HEK293 (cell line): ENCODE results near the gene C14orf93.

ENCODE experiments used
- CTCF ChIA-PET: fragments of 350-600 bp; formaldehyde crosslinking; extraction: SDS; loops from one replicate; lab custom pipeline; 2021; ENCODE audit warnings: antibody characterized with exemption; lab: Yijun Ruan, JAX
- POLR2A ChIA-PET: fragments of 300-600 bp; formaldehyde crosslinking; extraction: SDS; loops from one replicate; lab custom pipeline; 2020; ENCODE audit warnings: antibody characterized with exemption, inconsistent platforms; lab: Yijun Ruan, JAX
- H3K27ac ChIP-seq: fragments of 200-500 bp; sonication (Bioruptor generic); 2 replicates; pipeline ENCODE4 v1.5.1; 2014; ENCODE audit warnings: low read depth, low read length, control low read depth, inconsistent platforms; ENCODE audit errors: extremely low read depth
- H3K36me3 ChIP-seq, 2 experiments: fragments of 200-500 bp in 1 of 2; sonication (Bioruptor generic) in 1 of 2; 1 replicate in 1 of 2; 2 replicates in 1 of 2; pipeline ENCODE4 v1.5.1; 2014 to 2017; ENCODE audit warnings: inconsistent platforms in 2 of 2, low read length in 2 of 2; ENCODE audit not compliant: control insufficient read depth in 2 of 2, insufficient read depth in 1 of 2
- H3K4me1 ChIP-seq: fragments of 200-500 bp; sonication (Bioruptor generic); 2 replicates; pipeline ENCODE4 v1.5.1; 2014; ENCODE audit warnings: mild to moderate bottlenecking, low read length, inconsistent platforms; ENCODE audit not compliant: control insufficient read depth, insufficient read depth
- H3K4me3 ChIP-seq: 2 replicates; pipeline ENCODE4 v1.5.1; 2011; ENCODE audit warnings: low read depth, mild to moderate bottlenecking, control low read depth, low read length, moderate library complexity
- H3K9me3 ChIP-seq: fragments of 200-500 bp; sonication (Bioruptor generic); 2 replicates; pipeline ENCODE4 v1.5.1; 2014; ENCODE audit warnings: low read depth, low read length, inconsistent platforms; ENCODE audit not compliant: control insufficient read depth, insufficient read depth
- EGR2 ChIP-seq: fragments of 450-650 bp; formaldehyde crosslinking; IDR thresholded peaks from 2 replicates; pipeline ENCODE4 v1.5.1; 2016; ENCODE audit warnings: low read depth, missing biosample characterization, missing genetic modification characterization
- ELK4 ChIP-seq: IDR thresholded peaks from 2 replicates; pipeline ENCODE4 v1.6.1; 2011; ENCODE audit warnings: mild to moderate bottlenecking, low read depth, low read length, borderline replicate concordance
- FEZF1 ChIP-seq: fragments of 450-650 bp; formaldehyde crosslinking; IDR thresholded peaks from 2 replicates; pipeline ENCODE4 v1.5.1; 2016; ENCODE audit warnings: missing biosample characterization, missing genetic modification characterization
- HOXA7 ChIP-seq: sonication (generic); formaldehyde crosslinking; IDR thresholded peaks from 2 replicates; pipeline ENCODE4 v1.8.1; 2022; ENCODE audit warnings: missing genetic modification reagents, borderline replicate concordance
- OSR2 ChIP-seq: fragments of 450-650 bp; formaldehyde crosslinking; IDR thresholded peaks from 2 replicates; pipeline ENCODE4 v1.5.1; 2016; ENCODE audit warnings: missing biosample characterization, missing genetic modification characterization
- OVOL3 ChIP-seq: fragments of 450-650 bp; formaldehyde crosslinking; IDR thresholded peaks from 2 replicates; pipeline ENCODE4 v1.5.1; 2016; ENCODE audit warnings: missing biosample characterization, missing genetic modification characterization
- ZBTB17 ChIP-seq: fragments of 450-650 bp; formaldehyde crosslinking; IDR thresholded peaks from 2 replicates; pipeline ENCODE4 v1.5.1; 2016; ENCODE audit warnings: missing biosample characterization, missing genetic modification characterization
- ZIC2 ChIP-seq: fragments of 450-650 bp; formaldehyde crosslinking; IDR thresholded peaks from 2 replicates; pipeline ENCODE4 v1.5.1; 2016; ENCODE audit warnings: missing biosample characterization, missing genetic modification characterization
- ZNF10 ChIP-seq: fragments of 450-650 bp; formaldehyde crosslinking; IDR thresholded peaks from 2 replicates; pipeline ENCODE4 v1.5.1; 2017; ENCODE audit warnings: missing biosample characterization, missing genetic modification characterization
- ZNF169 ChIP-seq: fragments of 450-650 bp; formaldehyde crosslinking; IDR thresholded peaks from 2 replicates; pipeline ENCODE4 v1.5.1; 2016; ENCODE audit warnings: missing biosample characterization, missing genetic modification characterization
- ZNF211 ChIP-seq: fragments of 450-650 bp; formaldehyde crosslinking; IDR thresholded peaks from 2 replicates; pipeline ENCODE4 v1.5.1; 2016; ENCODE audit warnings: low read depth, missing biosample characterization, missing genetic modification characterization
- ZNF292 ChIP-seq: fragments of 450-650 bp; formaldehyde crosslinking; IDR thresholded peaks from 2 replicates; pipeline ENCODE4 v1.5.1; 2016; ENCODE audit warnings: low read depth, missing biosample characterization, missing genetic modification characterization, borderline replicate concordance
- ZNF335 ChIP-seq: fragments of 450-650 bp; formaldehyde crosslinking; conservative IDR thresholded peaks from 2 replicates; pipeline ENCODE4 v1.5.1; 2016; ENCODE audit warnings: missing biosample characterization, missing genetic modification characterization
- ZNF473 ChIP-seq: fragments of 450-650 bp; formaldehyde crosslinking; IDR thresholded peaks from 2 replicates; pipeline ENCODE4 v1.5.1; 2017; ENCODE audit warnings: missing biosample characterization, missing genetic modification characterization
- ZNF48 ChIP-seq: fragments of 450-650 bp; formaldehyde crosslinking; IDR thresholded peaks from 2 replicates; pipeline ENCODE4 v1.5.1; 2016; ENCODE audit warnings: missing biosample characterization, missing genetic modification characterization
- ZNF514 ChIP-seq: fragments of 450-650 bp; formaldehyde crosslinking; IDR thresholded peaks from 2 replicates; pipeline ENCODE4 v1.5.1; 2016; ENCODE audit warnings: missing biosample characterization, missing genetic modification characterization
- ZNF585B ChIP-seq: fragments of 450-650 bp; formaldehyde crosslinking; IDR thresholded peaks from 2 replicates; pipeline ENCODE4 v1.5.1; 2016; ENCODE audit warnings: missing biosample characterization, missing genetic modification characterization
- ZNF623 ChIP-seq: fragments of 450-650 bp; formaldehyde crosslinking; IDR thresholded peaks from 2 replicates; pipeline ENCODE4 v1.5.1; 2016; ENCODE audit warnings: missing biosample characterization, missing genetic modification characterization
- TF ChIP-seq, protein P1 (sequence below): fragments of 450-650 bp; formaldehyde crosslinking; IDR thresholded peaks from 2 replicates; pipeline ENCODE4 v1.5.1; 2017; ENCODE audit warnings: missing biosample characterization, missing genetic modification characterization
- TF ChIP-seq, protein P2 (sequence below): fragments of 450-650 bp; formaldehyde crosslinking; conservative IDR thresholded peaks from 2 replicates; pipeline ENCODE4 v1.5.1; 2016; ENCODE audit warnings: low read depth, missing biosample characterization, missing genetic modification characterization

C14orf93 gene

DNA sequence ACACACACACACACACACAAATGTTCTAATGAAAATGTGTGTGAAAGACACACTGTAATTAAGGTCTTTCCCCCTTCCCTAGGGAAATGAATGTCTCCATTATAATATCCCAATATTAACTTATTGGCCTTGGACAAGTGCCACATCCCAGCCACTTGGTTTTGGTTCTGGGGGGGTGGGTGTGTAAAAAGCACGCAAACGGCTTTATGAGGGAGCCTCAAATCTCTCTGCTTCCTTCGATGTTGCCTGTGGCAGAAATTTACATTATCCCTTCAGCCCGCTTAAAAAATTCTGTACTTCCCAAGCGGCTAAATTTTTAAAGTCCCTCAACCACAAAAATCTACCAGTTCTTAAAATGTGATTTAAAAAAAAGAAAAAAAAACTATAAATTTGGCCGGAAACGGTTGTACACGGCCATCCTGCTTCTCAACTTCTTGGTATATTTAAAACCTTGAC lies 432 bp downstream of the C14orf93 start (continued):
- TF ChIP-seq ZNF10 (no peak), EGR2 (tag by site-specific recombination) (no peak), ZNF169 (no peak), ELK4 (no peak), ZNF623 (no peak)

GRCh38 chr14:23008831-23009230 lies 1.1 kb downstream of the C14orf93 start:
- Histone ChIP-seq H3K27ac (no peak overlapping the region), H3K4me1 (peaks cover 8% of the 10 kb centered on the region; the same call in 1 of the 2 replicates), H3K9me3 (no peaks in the 10 kb centered on the region), H3K4me3 (no peak overlapping the region), H3K36me3 (no peaks in the 10 kb centered on the region)
- CTCF ChIA-PET = interaction anchor here (0.6 to 4.0 kb wide), 4 partner anchors 14 to 23 kb away, joined by 3 to 53 read pairs (median 4); no protein-coding TSS in a partner anchor
- TF ChIP-seq, protein P1, sequence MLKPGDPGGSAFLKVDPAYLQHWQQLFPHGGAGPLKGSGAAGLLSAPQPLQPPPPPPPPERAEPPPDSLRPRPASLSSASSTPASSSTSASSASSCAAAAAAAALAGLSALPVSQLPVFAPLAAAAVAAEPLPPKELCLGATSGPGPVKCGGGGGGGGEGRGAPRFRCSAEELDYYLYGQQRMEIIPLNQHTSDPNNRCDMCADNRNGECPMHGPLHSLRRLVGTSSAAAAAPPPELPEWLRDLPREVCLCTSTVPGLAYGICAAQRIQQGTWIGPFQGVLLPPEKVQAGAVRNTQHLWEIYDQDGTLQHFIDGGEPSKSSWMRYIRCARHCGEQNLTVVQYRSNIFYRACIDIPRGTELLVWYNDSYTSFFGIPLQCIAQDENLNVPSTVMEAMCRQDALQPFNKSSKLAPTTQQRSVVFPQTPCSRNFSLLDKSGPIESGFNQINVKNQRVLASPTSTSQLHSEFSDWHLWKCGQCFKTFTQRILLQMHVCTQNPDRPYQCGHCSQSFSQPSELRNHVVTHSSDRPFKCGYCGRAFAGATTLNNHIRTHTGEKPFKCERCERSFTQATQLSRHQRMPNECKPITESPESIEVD (tag by site-specific recombination) = peak; percentile 61
- TF ChIP-seq ZIC2 (tag by site-specific recombination) (no peak), FEZF1 (tag by site-specific recombination) (peak; percentile 12; the same call in 1 of the 2 replicates)
- POLR2A ChIA-PET = interaction anchor here (1.1 to 3.5 kb wide), 2 partner anchors 32 to 51 kb away, joined by 5 to 20 read pairs; no protein-coding TSS in a partner anchor

GRCh38 chr14:23006544-23007419 lies 3.2 kb downstream of the C14orf93 start:
- Histone ChIP-seq H3K27ac (peak overlapping the region; percentile 91), H3K4me3 (peak overlapping the region; percentile 52), H3K36me3 (no peaks in the 10 kb centered on the region), H3K9me3 (no peaks in the 10 kb centered on the region), H3K4me1 (peaks cover 8% of the 10 kb centered on the region; the same call in 1 of the 2 replicates)
- CTCF ChIA-PET = interaction anchor here (0.6 to 4.0 kb wide), 22 partner anchors 8 to 93 kb away, joined by 3 to 53 read pairs (median 4); partner anchors contain the start of genes AJUBA and CDH24
- POLR2A ChIA-PET = interaction anchor here (0.7 to 3.5 kb wide), 21 partner anchors 10 to 295 kb away, joined by 3 to 50 read pairs (median 6); partner anchors contain the start of genes ACIN1, AJUBA, C14orf119 and CDH24
- TF ChIP-seq ZNF335 (peak; percentile 87), ZNF48 (no peak), ZNF473 (tag by site-specific recombination) (no peak), ZNF292 (tag by site-specific recombination) (no peak), OSR2 (tag by site-specific recombination) (peak; percentile 85), ZNF585B (tag by site-specific recombination) (no peak), ZNF514 (tag by site-specific recombination) (no peak), OVOL3 (no peak), ZBTB17 (peak; percentile 97), ZNF211 (no peak), HOXA7 (CRISPR knock-in tag) (no peak)
- TF ChIP-seq, protein P2, sequence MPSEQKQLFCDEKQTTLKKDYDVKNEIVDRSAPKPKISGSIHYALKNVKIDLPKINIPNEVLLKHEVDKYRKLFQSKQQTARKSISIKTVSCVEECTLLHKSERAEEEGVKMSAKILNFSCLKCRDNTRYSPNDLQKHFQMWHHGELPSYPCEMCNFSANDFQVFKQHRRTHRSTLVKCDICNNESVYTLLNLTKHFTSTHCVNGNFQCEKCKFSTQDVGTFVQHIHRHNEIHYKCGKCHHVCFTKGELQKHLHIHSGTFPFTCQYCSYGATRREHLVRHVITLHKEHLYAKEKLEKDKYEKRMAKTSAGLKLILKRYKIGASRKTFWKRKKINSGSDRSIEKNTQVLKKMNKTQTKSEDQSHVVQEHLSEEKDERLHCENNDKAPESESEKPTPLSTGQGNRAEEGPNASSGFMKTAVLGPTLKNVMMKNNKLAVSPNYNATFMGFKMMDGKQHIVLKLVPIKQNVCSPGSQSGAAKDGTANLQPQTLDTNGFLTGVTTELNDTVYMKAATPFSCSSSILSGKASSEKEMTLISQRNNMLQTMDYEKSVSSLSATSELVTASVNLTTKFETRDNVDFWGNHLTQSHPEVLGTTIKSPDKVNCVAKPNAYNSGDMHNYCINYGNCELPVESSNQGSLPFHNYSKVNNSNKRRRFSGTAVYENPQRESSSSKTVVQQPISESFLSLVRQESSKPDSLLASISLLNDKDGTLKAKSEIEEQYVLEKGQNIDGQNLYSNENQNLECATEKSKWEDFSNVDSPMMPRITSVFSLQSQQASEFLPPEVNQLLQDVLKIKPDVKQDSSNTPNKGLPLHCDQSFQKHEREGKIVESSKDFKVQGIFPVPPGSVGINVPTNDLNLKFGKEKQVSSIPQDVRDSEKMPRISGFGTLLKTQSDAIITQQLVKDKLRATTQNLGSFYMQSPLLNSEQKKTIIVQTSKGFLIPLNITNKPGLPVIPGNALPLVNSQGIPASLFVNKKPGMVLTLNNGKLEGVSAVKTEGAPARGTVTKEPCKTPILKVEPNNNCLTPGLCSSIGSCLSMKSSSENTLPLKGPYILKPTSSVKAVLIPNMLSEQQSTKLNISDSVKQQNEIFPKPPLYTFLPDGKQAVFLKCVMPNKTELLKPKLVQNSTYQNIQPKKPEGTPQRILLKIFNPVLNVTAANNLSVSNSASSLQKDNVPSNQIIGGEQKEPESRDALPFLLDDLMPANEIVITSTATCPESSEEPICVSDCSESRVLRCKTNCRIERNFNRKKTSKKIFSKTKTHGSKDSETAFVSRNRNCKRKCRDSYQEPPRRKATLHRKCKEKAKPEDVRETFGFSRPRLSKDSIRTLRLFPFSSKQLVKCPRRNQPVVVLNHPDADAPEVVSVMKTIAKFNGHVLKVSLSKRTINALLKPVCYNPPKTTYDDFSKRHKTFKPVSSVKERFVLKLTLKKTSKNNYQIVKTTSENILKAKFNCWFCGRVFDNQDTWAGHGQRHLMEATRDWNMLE = 0 out of 2 replicates have a peak, but pooled peaks have one; percentile 16
